Esophagus muscularis mucosa (tissue), 3 donors: ENCODE data around the gene REV1.

ENCODE experiments used
- POLR2A ChIP-seq: fragments of 450-650 bp; IDR thresholded peaks from one replicate; pipeline ENCODE4 v1.6.1; 2017; ENCODE audit warnings: antibody characterized with exemption, moderate library complexity, mild to moderate bottlenecking, low read depth
- TF ChIP-seq, protein P1 (sequence below), 3 experiments: fragments of 200-600 bp in 2 of 3; fragments of 450-650 bp in 1 of 3; sonication (generic) in 2 of 3; IDR thresholded peaks; one replicate each; pipeline ENCODE4 v1.5.1; 2017 to 2019; ENCODE audit warnings: antibody characterized with exemption in 3 of 3, mild to moderate bottlenecking in 2 of 3, moderate library complexity in 1 of 3

- TF ChIP-seq, protein P1, sequence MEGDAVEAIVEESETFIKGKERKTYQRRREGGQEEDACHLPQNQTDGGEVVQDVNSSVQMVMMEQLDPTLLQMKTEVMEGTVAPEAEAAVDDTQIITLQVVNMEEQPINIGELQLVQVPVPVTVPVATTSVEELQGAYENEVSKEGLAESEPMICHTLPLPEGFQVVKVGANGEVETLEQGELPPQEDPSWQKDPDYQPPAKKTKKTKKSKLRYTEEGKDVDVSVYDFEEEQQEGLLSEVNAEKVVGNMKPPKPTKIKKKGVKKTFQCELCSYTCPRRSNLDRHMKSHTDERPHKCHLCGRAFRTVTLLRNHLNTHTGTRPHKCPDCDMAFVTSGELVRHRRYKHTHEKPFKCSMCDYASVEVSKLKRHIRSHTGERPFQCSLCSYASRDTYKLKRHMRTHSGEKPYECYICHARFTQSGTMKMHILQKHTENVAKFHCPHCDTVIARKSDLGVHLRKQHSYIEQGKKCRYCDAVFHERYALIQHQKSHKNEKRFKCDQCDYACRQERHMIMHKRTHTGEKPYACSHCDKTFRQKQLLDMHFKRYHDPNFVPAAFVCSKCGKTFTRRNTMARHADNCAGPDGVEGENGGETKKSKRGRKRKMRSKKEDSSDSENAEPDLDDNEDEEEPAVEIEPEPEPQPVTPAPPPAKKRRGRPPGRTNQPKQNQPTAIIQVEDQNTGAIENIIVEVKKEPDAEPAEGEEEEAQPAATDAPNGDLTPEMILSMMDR (IDR thresholded peaks at IDR 0.05), result no peak
- no peak for TF ChIP-seq POLR2A
Measured at GRCh38 chr2:99356853-99357252, 133.0 kb downstream of the REV1 start.
